Panc1 (cell line): ENCODE results near the gene INPP5D. TPM values are rescaled to one million over a fixed set of nuclear protein-coding genes. Genes with fewer than 3 reads are reported as not detected.

Source experiments
- ATAC-seq: fragments of 200-7000 bp; cut with Tn5 transposase; 2 replicates; pipeline ENCODE4 v1.9.1; 2020; ENCODE audit warnings: mild to moderate bottlenecking, moderate library complexity
- BruUV-seq: library from RNA; stranded (reverse); fragments of 400-500 nt; replicated peaks from 2 replicates; lab custom pipeline; 2021; lab: Mats Ljungman, UMichigan
- CTCF ChIA-PET: fragments of 300-600 bp; sonication (Branson Sonifier 250); formaldehyde crosslinking; loops from one replicate; lab custom pipeline; 2022; ENCODE audit warnings: antibody characterized with exemption; lab: Charles Lee
- POLR2A ChIA-PET: fragments of 300-600 bp; sonication (Branson Sonifier 250); formaldehyde crosslinking; loops from one replicate; lab custom pipeline; 2022; ENCODE audit warnings: antibody characterized with exemption; lab: Charles Lee
- DNase-seq: peaks from one replicate; pipeline ENCODE4 v3.0.0-alpha.2; 2010; ENCODE audit warnings: low read depth, low spot score
- H3K27ac ChIP-seq: 2 replicates; pipeline ENCODE4 v1.5.1; 2011; ENCODE audit warnings: mild to moderate bottlenecking, low read length, inconsistent platforms
- H3K27me3 ChIP-seq: fragments of 200-500 bp; sonication (Bioruptor generic); 2 replicates; pipeline ENCODE4 v1.6.0; 2014; ENCODE audit warnings: low read length, inconsistent platforms; ENCODE audit not compliant: control insufficient read depth, insufficient read depth
- H3K36me3 ChIP-seq: fragments of 200-500 bp; sonication (Bioruptor generic); 2 replicates; pipeline ENCODE4 v1.5.1; 2014; ENCODE audit warnings: inconsistent platforms, mild to moderate bottlenecking, low read length, moderate library complexity; ENCODE audit not compliant: control insufficient read depth, insufficient read depth
- H3K4me1 ChIP-seq: 2 replicates; pipeline ENCODE4 v1.5.1; 2011; ENCODE audit warnings: inconsistent platforms, mild to moderate bottlenecking, low read length, moderate library complexity; ENCODE audit not compliant: control insufficient read depth, insufficient read depth
- H3K4me3 ChIP-seq, 2 experiments: 2 replicates each; pipeline ENCODE4 v1.5.1; 2011 to 2012; ENCODE audit warnings: low read depth in 2 of 2, low read length in 2 of 2, mild to moderate bottlenecking in 2 of 2, inconsistent platforms in 1 of 2, moderate library complexity in 1 of 2
- H3K9me3 ChIP-seq: fragments of 200-500 bp; sonication (Bioruptor generic); 2 replicates; pipeline ENCODE4 v1.5.1; 2014; ENCODE audit warnings: low read depth, mild to moderate bottlenecking, inconsistent platforms, low read length, moderate library complexity; ENCODE audit not compliant: control insufficient read depth, insufficient read depth
- POLR2AphosphoS5 ChIP-seq: IDR thresholded peaks from 2 replicates; pipeline ENCODE4 v1.6.1; 2012; ENCODE audit warnings: mild to moderate bottlenecking, low read depth, low read length, moderate library complexity
- SIN3A ChIP-seq: IDR thresholded peaks from 2 replicates; pipeline ENCODE4 v1.6.1; 2012; ENCODE audit warnings: low read depth, mild to moderate bottlenecking, low read length, moderate library complexity, borderline replicate concordance; ENCODE audit not compliant: insufficient read depth
- TCF7L2 ChIP-seq: IDR thresholded peaks from 2 replicates; pipeline ENCODE4 v1.6.1; 2011; ENCODE audit warnings: mild to moderate bottlenecking, low read depth, low read length, inconsistent platforms
- in situ Hi-C: cut with HindIII; loops from 2 replicates; pipeline ENCODE4 v1.10.0; 2016; ENCODE audit warnings: low sequenced_read_pairs, low pct_unique_long_range_greater_than_20kb
- intact Hi-C: fragments of 100-400 bp; cut with micrococcal nuclease; formaldehyde crosslinking; loops from one replicate; pipeline ENCODE4 v1.10.0; 2022; ENCODE audit not compliant: unreplicated experiment
- total RNA-seq: library from RNA; stranded (reverse); gene quantifications from one replicate; pipeline ENCODE4 v1.2.1, GENCODE V29; 2021; ENCODE audit not compliant: unreplicated experiment
- TF ChIP-seq, protein P1 (sequence below), 2 experiments: IDR thresholded peaks; 2 replicates each; pipeline ENCODE4 v1.6.1; 2011 to 2012; ENCODE audit warnings: low read depth in 2 of 2, control low read depth in 1 of 2, low read length in 1 of 2, mild to moderate bottlenecking in 1 of 2, moderate library complexity in 1 of 2; ENCODE audit not compliant: insufficient read depth in 1 of 2
- TF ChIP-seq, protein P2 (sequence below): fragments of 450-650 bp; IDR thresholded peaks from 2 replicates; pipeline ENCODE4 v1.5.1; 2017; ENCODE audit warnings: mild to moderate bottlenecking

Gene INPP5D
- total RNA-seq, 1 experiment from 2014 or later, result 0.39 TPM

DNA sequence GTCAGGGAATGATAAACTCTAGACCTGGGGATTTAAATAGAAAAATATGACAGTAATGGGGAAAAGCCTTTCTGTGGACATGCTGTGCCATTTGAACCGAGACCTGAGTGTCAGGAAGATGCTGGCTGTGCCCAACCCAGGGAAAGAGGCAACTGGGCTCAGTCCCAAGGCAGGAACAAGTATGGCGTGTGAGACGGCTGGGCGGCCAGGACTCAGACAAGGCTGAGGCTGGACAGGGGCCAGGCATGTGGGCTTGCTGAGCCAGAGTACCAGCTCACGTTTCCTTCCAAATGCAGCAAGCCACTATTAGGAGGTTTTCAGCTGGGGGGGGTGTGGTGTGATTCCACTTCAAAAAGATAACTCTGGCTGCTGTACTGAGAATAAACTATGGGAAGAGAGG, 92.4 kb downstream of the INPP5D start:
- Histone ChIP-seq H3K4me3 (no peak overlapping the region), H3K4me1 (no peaks in the 10 kb centered on the region), H3K36me3 (no peaks in the 10 kb centered on the region), H3K27ac (no peak overlapping the region), H3K9me3 (no peaks in the 10 kb centered on the region), H3K27me3 (no peaks in the 10 kb centered on the region)
- in situ Hi-C loops (no loop called here), intact Hi-C loops (no loop called here)
- POLR2A ChIA-PET, result no interaction called here
- DNase-seq, result no peak
- CTCF ChIA-PET, result no interaction called here
- no peak for TF ChIP-seq POLR2AphosphoS5
- no peak for ATAC-seq
- BruUV-seq, result no TSS peak

DNA sequence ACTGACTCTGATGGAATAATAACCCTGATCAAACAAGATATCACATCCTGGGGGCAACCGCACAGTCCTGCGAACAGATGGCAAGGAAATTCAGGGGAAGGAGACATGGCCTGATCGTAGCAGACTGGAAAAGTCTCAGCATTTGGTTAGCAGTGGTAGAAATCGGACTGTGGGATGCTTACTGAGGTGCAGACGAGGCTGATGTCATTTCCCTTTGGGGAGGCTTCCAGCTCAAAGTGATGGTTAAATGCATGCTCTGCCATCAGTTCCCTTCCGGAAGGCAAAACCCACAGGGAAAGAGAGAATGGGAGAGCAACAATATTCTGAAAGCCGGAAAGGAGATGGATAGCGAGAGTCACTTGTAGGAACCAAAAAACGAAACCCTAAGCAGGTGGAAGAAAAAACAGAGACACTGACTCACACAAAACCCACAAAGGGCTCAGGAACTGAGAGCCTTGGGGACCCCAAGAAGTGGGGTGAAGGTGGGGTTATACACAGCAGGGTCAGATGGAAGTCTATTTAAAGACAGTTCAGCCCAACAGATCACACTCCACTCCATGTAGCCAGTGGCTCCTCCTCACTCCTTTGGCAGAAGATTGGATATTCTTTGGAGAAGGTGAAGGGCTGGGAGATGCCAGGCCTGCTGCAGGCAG, 93.1 kb downstream of the INPP5D start:
- TF ChIP-seq, protein P1, sequence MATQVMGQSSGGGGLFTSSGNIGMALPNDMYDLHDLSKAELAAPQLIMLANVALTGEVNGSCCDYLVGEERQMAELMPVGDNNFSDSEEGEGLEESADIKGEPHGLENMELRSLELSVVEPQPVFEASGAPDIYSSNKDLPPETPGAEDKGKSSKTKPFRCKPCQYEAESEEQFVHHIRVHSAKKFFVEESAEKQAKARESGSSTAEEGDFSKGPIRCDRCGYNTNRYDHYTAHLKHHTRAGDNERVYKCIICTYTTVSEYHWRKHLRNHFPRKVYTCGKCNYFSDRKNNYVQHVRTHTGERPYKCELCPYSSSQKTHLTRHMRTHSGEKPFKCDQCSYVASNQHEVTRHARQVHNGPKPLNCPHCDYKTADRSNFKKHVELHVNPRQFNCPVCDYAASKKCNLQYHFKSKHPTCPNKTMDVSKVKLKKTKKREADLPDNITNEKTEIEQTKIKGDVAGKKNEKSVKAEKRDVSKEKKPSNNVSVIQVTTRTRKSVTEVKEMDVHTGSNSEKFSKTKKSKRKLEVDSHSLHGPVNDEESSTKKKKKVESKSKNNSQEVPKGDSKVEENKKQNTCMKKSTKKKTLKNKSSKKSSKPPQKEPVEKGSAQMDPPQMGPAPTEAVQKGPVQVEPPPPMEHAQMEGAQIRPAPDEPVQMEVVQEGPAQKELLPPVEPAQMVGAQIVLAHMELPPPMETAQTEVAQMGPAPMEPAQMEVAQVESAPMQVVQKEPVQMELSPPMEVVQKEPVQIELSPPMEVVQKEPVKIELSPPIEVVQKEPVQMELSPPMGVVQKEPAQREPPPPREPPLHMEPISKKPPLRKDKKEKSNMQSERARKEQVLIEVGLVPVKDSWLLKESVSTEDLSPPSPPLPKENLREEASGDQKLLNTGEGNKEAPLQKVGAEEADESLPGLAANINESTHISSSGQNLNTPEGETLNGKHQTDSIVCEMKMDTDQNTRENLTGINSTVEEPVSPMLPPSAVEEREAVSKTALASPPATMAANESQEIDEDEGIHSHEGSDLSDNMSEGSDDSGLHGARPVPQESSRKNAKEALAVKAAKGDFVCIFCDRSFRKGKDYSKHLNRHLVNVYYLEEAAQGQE (IDR thresholded peaks at IDR 0.05; ENCODE audit: insufficient read depth in 1 of 2, low read depth in 2 of 2, low read length in 1 of 2), result no peak
- no peak for TF ChIP-seq TCF7L2
- TF ChIP-seq, protein P2, sequence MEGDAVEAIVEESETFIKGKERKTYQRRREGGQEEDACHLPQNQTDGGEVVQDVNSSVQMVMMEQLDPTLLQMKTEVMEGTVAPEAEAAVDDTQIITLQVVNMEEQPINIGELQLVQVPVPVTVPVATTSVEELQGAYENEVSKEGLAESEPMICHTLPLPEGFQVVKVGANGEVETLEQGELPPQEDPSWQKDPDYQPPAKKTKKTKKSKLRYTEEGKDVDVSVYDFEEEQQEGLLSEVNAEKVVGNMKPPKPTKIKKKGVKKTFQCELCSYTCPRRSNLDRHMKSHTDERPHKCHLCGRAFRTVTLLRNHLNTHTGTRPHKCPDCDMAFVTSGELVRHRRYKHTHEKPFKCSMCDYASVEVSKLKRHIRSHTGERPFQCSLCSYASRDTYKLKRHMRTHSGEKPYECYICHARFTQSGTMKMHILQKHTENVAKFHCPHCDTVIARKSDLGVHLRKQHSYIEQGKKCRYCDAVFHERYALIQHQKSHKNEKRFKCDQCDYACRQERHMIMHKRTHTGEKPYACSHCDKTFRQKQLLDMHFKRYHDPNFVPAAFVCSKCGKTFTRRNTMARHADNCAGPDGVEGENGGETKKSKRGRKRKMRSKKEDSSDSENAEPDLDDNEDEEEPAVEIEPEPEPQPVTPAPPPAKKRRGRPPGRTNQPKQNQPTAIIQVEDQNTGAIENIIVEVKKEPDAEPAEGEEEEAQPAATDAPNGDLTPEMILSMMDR, result no peak
- ATAC-seq, result no peak
- intact Hi-C loops (no loop called here), in situ Hi-C loops (no loop called here)
- H3K4me1 ChIP-seq, result no peaks in the 10 kb centered on the region
- no peak for DNase-seq
- ChIA-PET POLR2A (no interaction called here), CTCF (no interaction called here)
- no TSS peak for BruUV-seq
- no peaks in the 10 kb centered on the region for H3K9me3 ChIP-seq
- no peak overlapping the region for H3K4me3 ChIP-seq
- H3K27me3 ChIP-seq, result no peaks in the 10 kb centered on the region
- H3K27ac ChIP-seq, result no peak overlapping the region
- no peaks in the 10 kb centered on the region for H3K36me3 ChIP-seq

DNA sequence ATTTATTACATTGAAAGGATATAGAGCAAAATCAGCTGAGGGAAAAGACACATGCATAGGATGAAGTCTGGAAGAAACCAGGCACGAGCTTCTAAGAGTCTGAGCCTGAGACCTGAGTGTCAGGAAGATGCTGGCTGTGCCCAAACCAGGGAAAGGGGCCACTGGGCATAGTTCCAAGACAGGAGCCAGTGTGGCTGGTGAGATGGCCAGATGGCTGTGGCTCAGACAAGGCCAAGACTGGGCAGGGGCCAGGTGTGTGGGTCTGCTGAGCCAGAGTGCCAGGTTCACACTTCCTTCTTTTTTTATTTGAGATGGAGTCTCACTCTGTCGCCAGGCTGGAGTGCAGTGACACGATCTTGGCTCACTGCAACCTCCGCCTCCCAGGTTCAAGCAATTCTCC, 95.9 kb downstream of the INPP5D start:
- in situ Hi-C loops, result no loop called here
- ChIA-PET POLR2A (no interaction called here), CTCF (no interaction called here)
- DNase-seq (no peak), ATAC-seq (no peak)
- no peaks in the 10 kb centered on the region for H3K36me3 ChIP-seq
- no peak for TF ChIP-seq POLR2AphosphoS5
- TF ChIP-seq, protein P2, result no peak
- TF ChIP-seq SIN3A, result no peak
- TF ChIP-seq TCF7L2, result no peak
- TF ChIP-seq, protein P1 (IDR thresholded peaks at IDR 0.05; ENCODE audit: insufficient read depth in 1 of 2, low read depth in 2 of 2, low read length in 1 of 2), result no peak
- H3K27me3 ChIP-seq, result no peaks in the 10 kb centered on the region
- no peaks in the 10 kb centered on the region for H3K4me1 ChIP-seq
- no peaks in the 10 kb centered on the region for H3K9me3 ChIP-seq
- no peak overlapping the region for H3K27ac ChIP-seq
- intact Hi-C loops, result no loop called here
- no TSS peak for BruUV-seq
- no peak overlapping the region for H3K4me3 ChIP-seq
